ENCODE results near the gene BACH2. TPM values are rescaled to one million over a fixed set of nuclear protein-coding genes. Genes with fewer than 3 reads are reported as not detected.

Gene BACH2
- total and polyA plus RNA-seq, 2 experiments from 2014 or later: 1.6 to 5.7 TPM

GRCh38 chr6:90231308-90231707 is 65.3 kb downstream of the BACH2 start (continued):
- TF ChIP-seq ZNF462 (CRISPR knock-in tag; IDR thresholded peaks at IDR 0.05) (no peak), POLR2AphosphoS5 (IDR thresholded peaks at IDR 0.05; ENCODE audit: low read depth) (no peak), ZNF114 (CRISPR knock-in tag; IDR thresholded peaks at IDR 0.05) (no peak), CREB1 (CRISPR knock-in tag; IDR thresholded peaks at IDR 0.05; ENCODE audit: low read depth) (no peak), ZNF331 (CRISPR knock-in tag; IDR thresholded peaks at IDR 0.05; ENCODE audit: low read depth) (no peak)
- TF ChIP-seq, protein P1, sequence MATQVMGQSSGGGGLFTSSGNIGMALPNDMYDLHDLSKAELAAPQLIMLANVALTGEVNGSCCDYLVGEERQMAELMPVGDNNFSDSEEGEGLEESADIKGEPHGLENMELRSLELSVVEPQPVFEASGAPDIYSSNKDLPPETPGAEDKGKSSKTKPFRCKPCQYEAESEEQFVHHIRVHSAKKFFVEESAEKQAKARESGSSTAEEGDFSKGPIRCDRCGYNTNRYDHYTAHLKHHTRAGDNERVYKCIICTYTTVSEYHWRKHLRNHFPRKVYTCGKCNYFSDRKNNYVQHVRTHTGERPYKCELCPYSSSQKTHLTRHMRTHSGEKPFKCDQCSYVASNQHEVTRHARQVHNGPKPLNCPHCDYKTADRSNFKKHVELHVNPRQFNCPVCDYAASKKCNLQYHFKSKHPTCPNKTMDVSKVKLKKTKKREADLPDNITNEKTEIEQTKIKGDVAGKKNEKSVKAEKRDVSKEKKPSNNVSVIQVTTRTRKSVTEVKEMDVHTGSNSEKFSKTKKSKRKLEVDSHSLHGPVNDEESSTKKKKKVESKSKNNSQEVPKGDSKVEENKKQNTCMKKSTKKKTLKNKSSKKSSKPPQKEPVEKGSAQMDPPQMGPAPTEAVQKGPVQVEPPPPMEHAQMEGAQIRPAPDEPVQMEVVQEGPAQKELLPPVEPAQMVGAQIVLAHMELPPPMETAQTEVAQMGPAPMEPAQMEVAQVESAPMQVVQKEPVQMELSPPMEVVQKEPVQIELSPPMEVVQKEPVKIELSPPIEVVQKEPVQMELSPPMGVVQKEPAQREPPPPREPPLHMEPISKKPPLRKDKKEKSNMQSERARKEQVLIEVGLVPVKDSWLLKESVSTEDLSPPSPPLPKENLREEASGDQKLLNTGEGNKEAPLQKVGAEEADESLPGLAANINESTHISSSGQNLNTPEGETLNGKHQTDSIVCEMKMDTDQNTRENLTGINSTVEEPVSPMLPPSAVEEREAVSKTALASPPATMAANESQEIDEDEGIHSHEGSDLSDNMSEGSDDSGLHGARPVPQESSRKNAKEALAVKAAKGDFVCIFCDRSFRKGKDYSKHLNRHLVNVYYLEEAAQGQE (IDR thresholded peaks at IDR 0.05; ENCODE audit: unreplicated experiment): no peak

All from GM23338 (cell line).